Stomach (tissue), 9 donors: ENCODE measurements around the gene ZBTB49. TPM values are rescaled to one million over a fixed set of nuclear protein-coding genes. Genes with fewer than 3 reads are reported as not detected.
A peak's percentile ranks its signal among the peaks of the same experiment; 100 is the strongest.

Experiments
- DNase-seq, 2 donors: peaks; one replicate each; pipeline versions ENCODE4 v3.0.0 to v3.0.0-alpha.2; 2013 to 2019
- H3K27ac ChIP-seq, 5 donors: fragments of 200-600 bp in 4 of 5; sonication (generic) in 4 of 5; one replicate each; pipeline ENCODE4 v1.5.1; 2013 to 2019; ENCODE audit warnings: mild to moderate bottlenecking in 1 of 5, moderate library complexity in 1 of 5
- H3K27me3 ChIP-seq, 3 donors: fragments of 200-600 bp; sonication (generic); one replicate each; pipeline ENCODE4 v1.5.1; 2017 to 2019; ENCODE audit warnings: mixed run types in 1 of 3
- H3K36me3 ChIP-seq, 4 donors: fragments of 200-600 bp; sonication (generic); 1 replicate in 3 of 4; 2 replicates in 1 of 4; pipeline ENCODE4 v1.5.1; 2016 to 2019
- H3K4me1 ChIP-seq, 4 donors: fragments of 200-600 bp; sonication (generic); one replicate each; pipeline ENCODE4 v1.5.1; 2016 to 2019
- H3K4me3 ChIP-seq, 4 donors: fragments of 200-600 bp; sonication (generic) in 3 of 4; one replicate each; pipeline ENCODE4 v1.5.1; 2016 to 2019; ENCODE audit warnings: mild to moderate bottlenecking in 1 of 4
- H3K9me3 ChIP-seq, 4 donors: fragments of 200-600 bp; sonication (generic); one replicate each; pipeline ENCODE4 v1.5.1; 2016 to 2019
- CTCF ChIP-seq, 7 experiments: fragments of 450-650 bp in 4 of 7; fragments of 200-600 bp in 3 of 7; sonication (generic) in 3 of 7; IDR thresholded peaks; one replicate each; pipeline ENCODE4 v1.5.1; 2016 to 2019; ENCODE audit warnings: antibody characterized with exemption in 7 of 7, control low read depth in 2 of 7, mild to moderate bottlenecking in 1 of 7
- EP300 ChIP-seq: sonication (generic); formaldehyde crosslinking; IDR thresholded peaks from one replicate; pipeline ENCODE4 v1.6.1; 2017; ENCODE audit warnings: antibody characterized with exemption
- POLR2A ChIP-seq, 4 donors: fragments of 450-650 bp; IDR thresholded peaks; one replicate each; pipeline ENCODE4 v1.6.1; 2016; ENCODE audit warnings: antibody characterized with exemption in 4 of 4, control low read depth in 2 of 4, mild to moderate bottlenecking in 1 of 4, moderate library complexity in 1 of 4
- POLR2AphosphoS5 ChIP-seq, 3 donors: sonication (generic); formaldehyde crosslinking; IDR thresholded peaks; one replicate each; pipeline ENCODE4 v1.6.1; 2016; ENCODE audit warnings: antibody characterized with exemption in 3 of 3
- WGBS, 5 donors: extraction: QIAGEN DNeasy Blood & Tissue Kit in 3 of 5; methylation state at CpG; one replicate each; pipeline versions ENCODE4 v1.1.5 to v1.1.7; 2013 to 2018; 5-methylcytosine and 5-hydroxymethylcytosine counted together
- intact Hi-C: fragments of 100-400 bp; cut with DNase I; formaldehyde crosslinking; loops from one replicate; pipeline ENCODE4 v1.15.1; 2023; ENCODE audit warnings: low total_unique reads
- polyA plus RNA-seq, 3 donors: library from polyadenylated mRNA; stranded (reverse); fragments of 200-250 nt; gene quantifications; one replicate each; pipeline ENCODE4 v1.2.3, GENCODE V29; 2013
- total RNA-seq, 5 donors: library from RNA; depleted of rRNA; stranded (reverse); fragments of >200 nt; gene quantifications; one replicate each; pipeline versions ENCODE4 v1.1.0 to v1.2.3, GENCODE V29; 2014 to 2016
- donor health status: healthy with polysubstance abuse.
- donor health status: Bipolar disorder and iron deficiency.
- donor health status: healthy.

ZBTB49 gene
- total and polyA plus RNA-seq, 8 donors, result 0.29 to 7.6 (median 2.7) TPM; not detected in 1

GRCh38 chr4:4267981-4268380 is 22.1 kb upstream of the ZBTB49 start:
- Histone ChIP-seq H3K36me3 (peaks cover 3 to 68% (median 59%) of the 10 kb centered on the region in 4 donors), H3K4me1 (no peaks in the 10 kb centered on the region), H3K4me3 (no peak overlapping the region), H3K27me3 (no peaks in the 10 kb centered on the region), H3K9me3 (no peaks in the 10 kb centered on the region), H3K27ac (no peak overlapping the region)
- DNase-seq, result no peak
- intact Hi-C loops, result no loop called here
- TF ChIP-seq POLR2A (IDR thresholded peaks at IDR 0.05), result no peak
- TF ChIP-seq POLR2AphosphoS5 (IDR thresholded peaks at IDR 0.05), result no peak
- TF ChIP-seq CTCF (IDR thresholded peaks at IDR 0.05), result no peak
- no peak for TF ChIP-seq EP300
- WGBS, 5 donors, result 74 to 87% (median 87%) methylated on average over 5 of the region's 5 CpGs

GRCh38 chr4:4268776-4269175 is 21.3 kb upstream of the ZBTB49 start:
- Histone ChIP-seq H3K27ac (peak overlapping the region in 3 of 5 donors; percentile 3 to 64 (median 24)), H3K36me3 (peaks cover 5 to 76% (median 67%) of the 10 kb centered on the region in 4 donors), H3K4me3 (no peak overlapping the region), H3K27me3 (no peaks in the 10 kb centered on the region), H3K9me3 (no peaks in the 10 kb centered on the region), H3K4me1 (no peaks in the 10 kb centered on the region)
- DNase-seq, result no peak
- TF ChIP-seq CTCF (IDR thresholded peaks at IDR 0.05) (no peak), POLR2A (IDR thresholded peaks at IDR 0.05) (no peak), EP300 (no peak), POLR2AphosphoS5 (IDR thresholded peaks at IDR 0.05) (no peak)
- WGBS, 5 donors, result 81 to 100% (median 83%) methylated on average over 1 of the region's 1 CpG
- intact Hi-C loops, result no loop called here

GRCh38 chr4:4269331-4269731 is 20.7 kb upstream of the ZBTB49 start:
- Histone ChIP-seq H3K4me1 (no peaks in the 10 kb centered on the region), H3K27me3 (no peaks in the 10 kb centered on the region), H3K4me3 (no peak overlapping the region), H3K36me3 (peaks cover 10 to 82% (median 73%) of the 10 kb centered on the region in 4 donors), H3K9me3 (no peaks in the 10 kb centered on the region), H3K27ac (peak overlapping the region in 4 of 5 donors; percentile 3 to 64 (median 14))
- intact Hi-C loops, result no loop called here
- TF ChIP-seq POLR2AphosphoS5 (IDR thresholded peaks at IDR 0.05) (no peak), CTCF (IDR thresholded peaks at IDR 0.05) (no peak), POLR2A (IDR thresholded peaks at IDR 0.05) (no peak), EP300 (no peak)
- 81 to 94% (median 86%) methylated on average over 9 to 11 of the region's 11 CpGs for WGBS, 5 donors
- DNase-seq, result no peak

DNA sequence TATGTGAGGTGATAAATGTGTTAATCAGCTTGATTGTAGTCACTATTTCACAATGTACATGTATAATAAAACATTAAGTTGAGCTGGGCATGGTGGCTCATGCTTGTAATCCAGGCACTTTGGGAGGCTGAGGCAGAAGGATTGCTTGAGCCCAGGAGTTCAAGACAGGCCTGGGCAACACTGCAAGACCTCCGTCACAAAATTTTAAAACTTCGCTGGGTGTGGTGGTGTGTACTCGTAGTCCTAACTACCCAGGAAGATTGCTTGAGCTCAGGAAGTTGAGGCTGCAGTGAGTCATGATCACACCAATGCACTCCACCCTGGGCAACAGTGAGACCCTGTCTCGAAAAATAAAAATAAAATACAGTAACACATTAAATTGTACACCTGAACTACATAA is 20.2 kb upstream of the ZBTB49 start:
- H3K9me3 ChIP-seq, result no peaks in the 10 kb centered on the region
- 77 to 92% (median 85%) methylated on average over 4 of the region's 4 CpGs for WGBS, 5 donors
- TF ChIP-seq EP300 (no peak), POLR2AphosphoS5 (IDR thresholded peaks at IDR 0.05) (no peak)
- no peaks in the 10 kb centered on the region for H3K4me1 ChIP-seq
- H3K36me3 ChIP-seq, result peaks cover 14 to 87% (median 78%) of the 10 kb centered on the region in 4 donors
- no peak for DNase-seq
- intact Hi-C loops, result no loop called here
- H3K27ac ChIP-seq, result peak overlapping the region in 4 of 5 donors; percentile 31 to 64 (median 46)
- no peaks in the 10 kb centered on the region for H3K27me3 ChIP-seq
- no peak overlapping the region for H3K4me3 ChIP-seq

GRCh38 chr4:4270529-4270928 is 19.5 kb upstream of the ZBTB49 start:
- TF ChIP-seq CTCF (IDR thresholded peaks at IDR 0.05) (no peak), POLR2A (IDR thresholded peaks at IDR 0.05) (no peak), POLR2AphosphoS5 (IDR thresholded peaks at IDR 0.05) (no peak), EP300 (no peak)
- intact Hi-C loops, result no loop called here
- 59 to 87% (median 76%) methylated on average over 4 of the region's 4 CpGs for WGBS, 5 donors
- no peak overlapping the region for H3K27ac ChIP-seq
- no peak for DNase-seq
- no peaks in the 10 kb centered on the region for H3K4me1 ChIP-seq
- H3K4me3 ChIP-seq, result no peak overlapping the region
- peaks cover 14 to 94% (median 85%) of the 10 kb centered on the region in 4 donors for H3K36me3 ChIP-seq
- H3K27me3 ChIP-seq, result no peaks in the 10 kb centered on the region
- no peaks in the 10 kb centered on the region for H3K9me3 ChIP-seq
